H1 (cell line): ENCODE data around the gene NEK11. TPM values are rescaled to one million over a fixed set of nuclear protein-coding genes. Genes with fewer than 3 reads are reported as not detected.

Experiments used
- CREB1 ChIP-seq: IDR thresholded peaks from 2 replicates; pipeline ENCODE4 v1.6.1; 2012; ENCODE audit warnings: inconsistent platforms
- JUND ChIP-seq: IDR thresholded peaks from 2 replicates; pipeline ENCODE4 v1.6.1; 2011; ENCODE audit warnings: mild to moderate bottlenecking, improper control_type of control experiment, low read length
- RNF2 ChIP-seq: fragments of 200-900, 300-1000 bp; sonication (generic); IDR thresholded peaks from 2 replicates; pipeline ENCODE4 v1.7.1; 2016; ENCODE audit warnings: borderline replicate concordance, low read depth, mild to moderate bottlenecking, antibody characterized with exemption, low read length; ENCODE audit not compliant: poor library complexity, severe bottlenecking; ENCODE audit errors: missing control alignments
- SP1 ChIP-seq: IDR thresholded peaks from 2 replicates; pipeline ENCODE4 v1.6.1; 2011; ENCODE audit warnings: low read depth, low read length
- polyA plus RNA-seq, 7 experiments: library from polyadenylated mRNA; depleted of rRNA in 3 of 7; stranded (reverse) in 5 of 7; unstranded in 2 of 7; fragments of >200 nt in 5 of 7; fragments of 200-250 nt in 2 of 7; gene quantifications; 1 replicate in 5 of 7; 2 replicates in 1 of 7; 4 replicates in 1 of 7; pipeline versions ENCODE4 v1.2.1 to v1.2.3, GENCODE V29; 2011 to 2013; ENCODE audit warnings: missing spikeins in 2 of 7, mixed read lengths in 2 of 7
- total RNA-seq: library from RNA; stranded (reverse); fragmentation: NEBNext Ultra II Directional; extraction: Animal tissue kit (Norgen Biotek cat#: 25700); gene quantifications from 2 replicates; pipeline ENCODE4 v1.2.1, GENCODE V29; 2021
- TF ChIP-seq, protein P1 (sequence below): IDR thresholded peaks from 2 replicates; pipeline ENCODE4 v1.6.1; 2012; ENCODE audit warnings: inconsistent platforms

NEK11 gene
- total and polyA plus RNA-seq, 2 of the 8 experiments (the other 6 are each of a cell fraction or from before 2014, with no cell fraction given): 0.60 TPM; not detected in 1

GRCh38 chr3:130992344-130992743 lies 34.3 kb upstream of the NEK11 start (continued):
- TF ChIP-seq, protein P1, sequence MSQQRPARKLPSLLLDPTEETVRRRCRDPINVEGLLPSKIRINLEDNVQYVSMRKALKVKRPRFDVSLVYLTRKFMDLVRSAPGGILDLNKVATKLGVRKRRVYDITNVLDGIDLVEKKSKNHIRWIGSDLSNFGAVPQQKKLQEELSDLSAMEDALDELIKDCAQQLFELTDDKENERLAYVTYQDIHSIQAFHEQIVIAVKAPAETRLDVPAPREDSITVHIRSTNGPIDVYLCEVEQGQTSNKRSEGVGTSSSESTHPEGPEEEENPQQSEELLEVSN: no peak
- TF ChIP-seq SP1 (no peak), RNF2 (no peak), CREB1 (no peak), JUND (no peak)
